Astrocyte (in vitro differentiated cells and primary cell): ENCODE results near the gene HOXA10. TPM values are rescaled to one million over a fixed set of nuclear protein-coding genes. Genes with fewer than 3 reads are reported as not detected.
A peak's percentile ranks its signal among the peaks of the same experiment; 100 is the strongest.

ENCODE experiments used
- DNase-seq: peaks from one replicate; pipeline ENCODE4 v3.0.0-alpha.2; 2010; ENCODE audit warnings: low read depth
- FAIRE-seq: peaks from 2 replicates; lab custom pipeline; 2011; peaks lifted over from hg19 to GRCh38; lab: Jason Lieb, UNC
- H2AFZ ChIP-seq: 2 replicates; pipeline ENCODE4 v1.6.0; 2012; ENCODE audit warnings: low read depth, low read length, inconsistent platforms
- H3K27ac ChIP-seq: 2 replicates; pipeline ENCODE4 v1.5.1; 2011; ENCODE audit warnings: low read depth, low read length, inconsistent platforms
- H3K27me3 ChIP-seq: 2 replicates; pipeline ENCODE4 v1.6.0; 2011; ENCODE audit warnings: low read length, inconsistent platforms; ENCODE audit not compliant: insufficient read depth
- H3K36me3 ChIP-seq: 2 replicates; pipeline ENCODE4 v1.5.1; 2011; ENCODE audit warnings: low read length, inconsistent platforms; ENCODE audit not compliant: insufficient read depth
- H3K4me1 ChIP-seq: 2 replicates; pipeline ENCODE4 v1.5.1; 2011; ENCODE audit warnings: low read length, inconsistent platforms; ENCODE audit not compliant: insufficient read depth
- H3K4me2 ChIP-seq: 2 replicates; pipeline ENCODE4 v1.6.0; 2012; ENCODE audit warnings: low read length, inconsistent platforms
- H3K4me3 ChIP-seq: 2 replicates; pipeline ENCODE4 v1.5.1; 2011; ENCODE audit warnings: low read depth, mild to moderate bottlenecking, low read length, inconsistent platforms; ENCODE audit not compliant: insufficient read depth
- H3K79me2 ChIP-seq: 2 replicates; pipeline ENCODE4 v1.6.0; 2012; ENCODE audit warnings: mild to moderate bottlenecking, low read length, inconsistent platforms; ENCODE audit not compliant: insufficient read depth
- H3K9ac ChIP-seq: 2 replicates; pipeline ENCODE4 v1.6.0; 2012; ENCODE audit warnings: mild to moderate bottlenecking, low read length, inconsistent platforms
- H3K9me3 ChIP-seq: 2 replicates; pipeline ENCODE4 v1.5.1; 2012; ENCODE audit warnings: low read depth, mild to moderate bottlenecking, low read length, inconsistent platforms; ENCODE audit not compliant: insufficient read depth
- H4K20me1 ChIP-seq: 2 replicates; pipeline ENCODE4 v1.6.0; 2012; ENCODE audit warnings: low read length, inconsistent platforms; ENCODE audit not compliant: insufficient read depth
- H3K27ac Mint-ChIP-seq: one replicate; pipeline ENCODE4 v1.8.0; 2021; ENCODE audit warnings: mild to moderate bottlenecking, mixed read lengths; ENCODE audit not compliant: unreplicated experiment
- H3K27me3 Mint-ChIP-seq: one replicate; pipeline ENCODE4 v1.8.0; 2021; ENCODE audit warnings: low read depth, mixed read lengths; ENCODE audit not compliant: unreplicated experiment
- H3K36me3 Mint-ChIP-seq: one replicate; pipeline ENCODE4 v1.8.0; 2021; ENCODE audit warnings: low read depth, mixed read lengths; ENCODE audit not compliant: unreplicated experiment
- H3K4me1 Mint-ChIP-seq: one replicate; pipeline ENCODE4 v1.8.0; 2021; ENCODE audit warnings: low read depth, mixed read lengths; ENCODE audit not compliant: unreplicated experiment
- H3K4me3 Mint-ChIP-seq: one replicate; pipeline ENCODE4 v1.8.0; 2021; ENCODE audit warnings: mild to moderate bottlenecking, moderate library complexity, mixed read lengths; ENCODE audit not compliant: unreplicated experiment
- H3K9me3 Mint-ChIP-seq: one replicate; pipeline ENCODE4 v1.8.0; 2021; ENCODE audit warnings: mild to moderate bottlenecking, mixed read lengths; ENCODE audit not compliant: unreplicated experiment
- EZH2 ChIP-seq: IDR thresholded peaks from 2 replicates; pipeline ENCODE4 v1.6.1; 2012; ENCODE audit warnings: mild to moderate bottlenecking, low read length, inconsistent platforms; ENCODE audit not compliant: insufficient read depth
- total RNA-seq: library from RNA; stranded (reverse); gene quantifications from 2 replicates; pipeline ENCODE4 v1.2.1, GENCODE V29; 2021
- TF ChIP-seq, protein P1 (sequence below): IDR thresholded peaks from 2 replicates; pipeline ENCODE4 v1.5.1; 2011; ENCODE audit warnings: low read depth, mild to moderate bottlenecking, inconsistent platforms, low read length, moderate library complexity; ENCODE audit not compliant: insufficient read depth

HOXA10 gene
- total RNA-seq, 1 donor from 2014 or later: not detected

DNA sequence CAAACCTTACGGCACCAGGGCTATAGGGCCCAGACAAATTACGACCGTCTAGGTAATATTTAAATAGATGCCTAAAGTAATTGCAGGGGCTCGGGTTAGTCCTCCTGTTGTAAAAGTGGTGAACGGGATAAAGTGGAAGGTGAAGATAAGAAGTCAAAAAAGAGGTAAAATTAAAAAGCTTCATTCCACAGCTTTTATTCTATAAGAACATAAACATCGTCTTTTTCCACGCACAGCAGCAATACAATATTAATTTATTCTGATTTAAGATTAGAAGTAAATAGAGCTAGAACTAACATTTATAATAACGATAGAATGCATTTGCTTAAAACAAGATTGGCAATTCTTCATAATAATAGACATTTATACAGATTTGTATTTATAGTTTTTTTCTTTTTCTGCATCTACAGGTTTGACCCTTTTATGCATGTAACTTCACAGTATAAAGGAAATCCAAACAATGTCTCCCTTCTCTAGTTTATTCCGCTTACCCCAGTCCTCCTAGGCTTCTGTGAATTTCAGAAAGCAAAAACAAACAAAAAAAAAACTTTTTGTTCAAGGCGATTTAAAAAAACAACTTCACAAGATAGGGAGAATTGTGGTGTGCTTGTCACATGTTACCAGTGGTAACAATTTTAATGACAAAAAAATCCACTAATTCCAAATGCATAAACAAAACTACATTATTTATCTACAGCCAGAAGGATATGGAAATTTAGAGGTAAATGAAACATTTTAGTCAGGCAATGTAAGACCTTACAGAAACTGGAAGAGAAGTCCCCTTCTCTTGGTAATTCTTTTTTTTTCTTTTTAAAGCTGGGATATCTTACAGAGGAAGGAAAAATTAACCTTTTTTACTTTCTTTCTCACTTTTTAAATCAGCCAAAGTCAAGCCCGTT lies 3.4 kb downstream of the HOXA10 start:
- DNase-seq (no peak), FAIRE-seq (peak; percentile 5)
- Histone ChIP-seq H3K4me2 (no peak overlapping the region), H3K79me2 (no peaks in the 10 kb centered on the region), H3K27me3 (peaks cover 92% of the 10 kb centered on the region), H3K9me3 (peaks cover 16% of the 10 kb centered on the region), H3K4me3 (no peak overlapping the region), H4K20me1 (peaks cover 6% of the 10 kb centered on the region), H3K4me1 (peaks cover 5% of the 10 kb centered on the region), H3K9ac (no peak overlapping the region), H3K27ac (no peak overlapping the region), H3K36me3 (no peaks in the 10 kb centered on the region), H2AFZ (no peak overlapping the region)
- Mint-ChIP-seq H3K4me3 (no peak overlapping the region), H3K27ac (peak overlapping the region; percentile 72), H3K9me3 (peaks cover 34% of the 10 kb centered on the region), H3K27me3 (peaks cover 67% of the 10 kb centered on the region), H3K36me3 (no peaks in the 10 kb centered on the region), H3K4me1 (no peaks in the 10 kb centered on the region)
- no peak for TF ChIP-seq EZH2
- TF ChIP-seq, protein P1, sequence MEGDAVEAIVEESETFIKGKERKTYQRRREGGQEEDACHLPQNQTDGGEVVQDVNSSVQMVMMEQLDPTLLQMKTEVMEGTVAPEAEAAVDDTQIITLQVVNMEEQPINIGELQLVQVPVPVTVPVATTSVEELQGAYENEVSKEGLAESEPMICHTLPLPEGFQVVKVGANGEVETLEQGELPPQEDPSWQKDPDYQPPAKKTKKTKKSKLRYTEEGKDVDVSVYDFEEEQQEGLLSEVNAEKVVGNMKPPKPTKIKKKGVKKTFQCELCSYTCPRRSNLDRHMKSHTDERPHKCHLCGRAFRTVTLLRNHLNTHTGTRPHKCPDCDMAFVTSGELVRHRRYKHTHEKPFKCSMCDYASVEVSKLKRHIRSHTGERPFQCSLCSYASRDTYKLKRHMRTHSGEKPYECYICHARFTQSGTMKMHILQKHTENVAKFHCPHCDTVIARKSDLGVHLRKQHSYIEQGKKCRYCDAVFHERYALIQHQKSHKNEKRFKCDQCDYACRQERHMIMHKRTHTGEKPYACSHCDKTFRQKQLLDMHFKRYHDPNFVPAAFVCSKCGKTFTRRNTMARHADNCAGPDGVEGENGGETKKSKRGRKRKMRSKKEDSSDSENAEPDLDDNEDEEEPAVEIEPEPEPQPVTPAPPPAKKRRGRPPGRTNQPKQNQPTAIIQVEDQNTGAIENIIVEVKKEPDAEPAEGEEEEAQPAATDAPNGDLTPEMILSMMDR: no peak

DNA sequence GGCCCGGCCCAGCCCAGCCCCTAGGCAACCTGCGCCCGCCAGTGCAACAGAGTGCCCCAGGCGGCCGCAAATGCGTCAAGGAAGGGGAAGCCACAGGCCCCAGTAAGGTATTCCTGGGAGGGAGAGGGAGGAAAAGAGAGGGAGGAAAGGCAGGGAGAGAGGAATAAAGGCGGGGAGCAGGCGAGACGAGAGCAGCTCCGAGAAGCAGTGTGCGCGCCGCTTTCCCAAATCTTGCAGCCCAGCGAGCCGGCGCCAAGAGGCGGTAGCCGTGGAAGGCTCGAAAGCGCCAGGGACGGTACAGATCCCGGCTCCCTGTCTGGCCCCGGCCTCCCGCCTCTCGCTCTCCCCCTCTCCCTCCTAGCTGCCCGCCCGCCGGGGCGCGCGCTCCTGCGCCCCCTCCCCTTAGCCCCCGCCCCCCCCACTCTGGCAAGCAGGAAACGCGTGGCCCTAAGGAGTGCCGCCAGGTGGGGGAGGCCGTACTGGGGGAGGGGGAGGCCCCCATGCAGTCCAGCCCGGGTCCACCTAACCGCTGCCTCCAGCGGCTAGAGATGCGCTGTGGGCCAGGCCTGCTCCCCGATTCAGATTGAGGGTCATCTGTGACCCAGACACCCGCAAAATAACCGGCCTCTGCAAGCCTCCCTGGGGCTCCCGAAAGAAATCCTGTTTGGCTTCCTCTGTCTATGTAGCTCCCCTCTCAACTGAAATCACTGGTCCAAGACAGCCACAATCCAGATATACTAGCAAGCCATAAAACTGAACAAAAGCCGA lies 4.3 kb downstream of the HOXA10 start:
- no peak overlapping the region for H3K27ac Mint-ChIP-seq
- H3K4me3 Mint-ChIP-seq: no peak overlapping the region
- Histone ChIP-seq H3K4me1 (peaks cover 5% of the 10 kb centered on the region), H3K36me3 (no peaks in the 10 kb centered on the region), H3K27me3 (peaks cover 92% of the 10 kb centered on the region), H2AFZ (no peak overlapping the region), H3K9me3 (peaks cover 10% of the 10 kb centered on the region), H3K4me3 (no peak overlapping the region), H3K79me2 (no peaks in the 10 kb centered on the region), H3K4me2 (no peak overlapping the region), H3K27ac (no peak overlapping the region), H3K9ac (no peak overlapping the region), H4K20me1 (peaks cover 6% of the 10 kb centered on the region)
- peaks cover 31% of the 10 kb centered on the region for H3K9me3 Mint-ChIP-seq
- H3K36me3 Mint-ChIP-seq: no peaks in the 10 kb centered on the region
- peak; percentile 83 for TF ChIP-seq EZH2
- TF ChIP-seq, protein P1: no peak
- peaks cover 63% of the 10 kb centered on the region for H3K27me3 Mint-ChIP-seq
- FAIRE-seq: no peak
- no peak for DNase-seq
- no peaks in the 10 kb centered on the region for H3K4me1 Mint-ChIP-seq
